ENCODE measurements around the gene FBLN1. TPM values are rescaled to one million over a fixed set of nuclear protein-coding genes. Genes with fewer than 3 reads are reported as not detected.
"Not testable (repeated sequence)": the region's sequence is repeated elsewhere in the genome, so short reads cannot be mapped to it uniquely, and the experiment has no call there.

The FBLN1 gene
- total RNA-seq, 1 experiment from 2014 or later = 28.6 TPM

DNA sequence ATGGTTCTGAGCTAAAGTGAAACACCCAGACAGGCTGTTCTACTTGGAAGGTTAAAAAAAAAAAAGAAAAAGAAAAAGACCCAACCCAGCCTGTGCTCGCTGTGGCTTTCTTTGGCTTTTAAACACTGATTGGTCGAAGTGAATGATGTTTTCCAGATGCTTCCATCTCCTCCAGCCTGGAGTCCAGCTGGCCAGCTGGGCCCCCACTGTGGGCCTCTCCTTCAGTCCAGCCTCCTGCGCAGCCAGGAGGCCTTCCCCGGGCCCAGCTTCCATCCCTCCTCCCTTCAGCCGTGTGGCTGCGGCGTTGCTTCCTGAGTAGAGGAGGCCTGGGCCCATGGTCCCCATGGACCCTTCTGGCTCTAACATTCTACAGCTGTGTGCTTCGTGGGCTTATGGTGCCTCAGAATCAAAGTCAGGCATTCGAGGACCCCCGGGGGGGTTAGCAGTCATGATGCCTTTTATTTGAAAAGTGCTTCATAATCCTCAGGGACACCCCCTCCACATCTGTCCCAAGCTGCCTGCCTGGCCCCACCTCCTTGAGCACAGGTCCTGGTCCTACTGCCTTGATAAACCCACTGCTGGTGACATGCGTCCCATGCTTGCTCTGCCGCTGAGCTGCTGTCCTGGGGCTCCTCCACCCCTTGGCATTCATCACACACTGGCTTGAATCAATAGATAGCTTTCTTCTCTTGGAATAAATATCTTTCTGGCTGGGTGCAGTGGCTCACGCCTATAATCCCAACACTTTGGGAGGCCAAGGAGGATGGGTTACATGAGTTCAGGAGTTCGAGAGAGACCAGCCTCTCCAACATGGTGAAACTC, 42.2 kb upstream of the FBLN1 start:
- H3K4me3 Mint-ChIP-seq (ENCODE audit: low read depth, unreplicated experiment) = no peak overlapping the region
- intact Hi-C loops (cut with micrococcal nuclease; ENCODE audit: unreplicated experiment) = no loop called here

DNA sequence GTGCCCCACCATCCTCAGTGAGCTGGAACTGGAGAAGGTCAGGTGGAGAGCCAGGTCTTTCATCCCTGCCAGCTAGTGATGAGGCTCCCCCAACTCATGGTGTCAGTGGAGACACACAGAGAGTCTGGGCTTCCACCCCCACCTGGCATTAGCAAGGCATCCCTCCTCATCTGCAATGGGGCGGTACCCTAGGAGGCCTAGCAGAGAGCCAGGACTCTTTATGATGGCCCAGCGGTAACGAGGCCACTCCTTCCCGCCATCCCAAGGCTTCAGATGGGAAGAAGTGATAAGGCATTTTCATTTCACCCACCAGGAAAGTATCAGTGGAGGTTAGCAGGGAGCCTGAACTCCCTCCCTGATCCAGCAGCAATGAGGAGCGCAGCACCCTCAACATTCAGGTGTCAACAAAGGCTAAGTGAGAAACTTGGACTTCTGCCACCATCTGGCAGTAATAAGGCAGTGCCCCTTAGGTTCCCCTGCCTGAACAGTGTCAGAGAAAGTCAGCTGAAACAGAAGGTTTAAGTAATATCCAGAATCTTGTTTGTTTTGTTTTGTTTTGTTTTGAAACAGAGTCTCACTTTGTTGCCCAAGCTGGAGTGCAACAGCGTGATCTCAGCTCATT, 40.5 kb upstream of the FBLN1 start:
- H3K4me3 Mint-ChIP-seq (ENCODE audit: low read depth, unreplicated experiment) = no peak overlapping the region
- peaks cover 4% of the 10 kb centered on the region for H3K9me3 Mint-ChIP-seq (ENCODE audit: low read depth, unreplicated experiment)
- intact Hi-C loops (cut with micrococcal nuclease; ENCODE audit: unreplicated experiment) = no loop called here
- TF ChIP-seq, protein P1, sequence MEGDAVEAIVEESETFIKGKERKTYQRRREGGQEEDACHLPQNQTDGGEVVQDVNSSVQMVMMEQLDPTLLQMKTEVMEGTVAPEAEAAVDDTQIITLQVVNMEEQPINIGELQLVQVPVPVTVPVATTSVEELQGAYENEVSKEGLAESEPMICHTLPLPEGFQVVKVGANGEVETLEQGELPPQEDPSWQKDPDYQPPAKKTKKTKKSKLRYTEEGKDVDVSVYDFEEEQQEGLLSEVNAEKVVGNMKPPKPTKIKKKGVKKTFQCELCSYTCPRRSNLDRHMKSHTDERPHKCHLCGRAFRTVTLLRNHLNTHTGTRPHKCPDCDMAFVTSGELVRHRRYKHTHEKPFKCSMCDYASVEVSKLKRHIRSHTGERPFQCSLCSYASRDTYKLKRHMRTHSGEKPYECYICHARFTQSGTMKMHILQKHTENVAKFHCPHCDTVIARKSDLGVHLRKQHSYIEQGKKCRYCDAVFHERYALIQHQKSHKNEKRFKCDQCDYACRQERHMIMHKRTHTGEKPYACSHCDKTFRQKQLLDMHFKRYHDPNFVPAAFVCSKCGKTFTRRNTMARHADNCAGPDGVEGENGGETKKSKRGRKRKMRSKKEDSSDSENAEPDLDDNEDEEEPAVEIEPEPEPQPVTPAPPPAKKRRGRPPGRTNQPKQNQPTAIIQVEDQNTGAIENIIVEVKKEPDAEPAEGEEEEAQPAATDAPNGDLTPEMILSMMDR (IDR thresholded peaks at IDR 0.05; ENCODE audit: unreplicated experiment) = no peak
- H3K36me3 Mint-ChIP-seq (ENCODE audit: insufficient read depth, unreplicated experiment) = no peaks in the 10 kb centered on the region
- H3K27me3 Mint-ChIP-seq (ENCODE audit: unreplicated experiment) = peaks cover 27% of the 10 kb centered on the region
- no peak overlapping the region for H3K27ac Mint-ChIP-seq (ENCODE audit: unreplicated experiment)
- CTCF ChIA-PET = interaction anchor here (0.9 kb wide), 1 partner anchor 87 kb away, joined by 3 read pairs; no protein-coding TSS in a partner anchor
- no peaks in the 10 kb centered on the region for H3K4me1 Mint-ChIP-seq (ENCODE audit: low read depth, unreplicated experiment)
- no TSS peak for BruUV-seq (replicated peaks)
- DNase-seq = no peak

More for the DNA sequence above, 42.2 kb upstream of the FBLN1 start:
- Mint-ChIP-seq H3K27ac (ENCODE audit: unreplicated experiment) (no peak overlapping the region), H3K9me3 (ENCODE audit: low read depth, unreplicated experiment) (peaks cover 4% of the 10 kb centered on the region), H3K27me3 (ENCODE audit: unreplicated experiment) (peaks cover 43% of the 10 kb centered on the region), H3K4me1 (ENCODE audit: low read depth, unreplicated experiment) (no peaks in the 10 kb centered on the region), H3K36me3 (ENCODE audit: insufficient read depth, unreplicated experiment) (no peaks in the 10 kb centered on the region)
- TF ChIP-seq, protein P1 (IDR thresholded peaks at IDR 0.05; ENCODE audit: unreplicated experiment) = no peak
- DNase-seq = no peak
- CTCF ChIA-PET = no interaction called here
- no TSS peak for BruUV-seq (replicated peaks)

GRCh38 chr22:45463691-45464090, 39.0 kb upstream of the FBLN1 start:
- H3K27ac Mint-ChIP-seq (ENCODE audit: unreplicated experiment); H3K4me3 Mint-ChIP-seq (ENCODE audit: low read depth, unreplicated experiment); H3K9me3 Mint-ChIP-seq (ENCODE audit: low read depth, unreplicated experiment); intact Hi-C loops (cut with micrococcal nuclease; ENCODE audit: unreplicated experiment); CTCF ChIA-PET; BruUV-seq (replicated peaks); DNase-seq; H3K36me3 Mint-ChIP-seq (ENCODE audit: insufficient read depth, unreplicated experiment); H3K4me1 Mint-ChIP-seq (ENCODE audit: low read depth, unreplicated experiment): not testable (repeated sequence)
- peaks cover 26% of the 10 kb centered on the region for H3K27me3 Mint-ChIP-seq (ENCODE audit: unreplicated experiment)

DNA sequence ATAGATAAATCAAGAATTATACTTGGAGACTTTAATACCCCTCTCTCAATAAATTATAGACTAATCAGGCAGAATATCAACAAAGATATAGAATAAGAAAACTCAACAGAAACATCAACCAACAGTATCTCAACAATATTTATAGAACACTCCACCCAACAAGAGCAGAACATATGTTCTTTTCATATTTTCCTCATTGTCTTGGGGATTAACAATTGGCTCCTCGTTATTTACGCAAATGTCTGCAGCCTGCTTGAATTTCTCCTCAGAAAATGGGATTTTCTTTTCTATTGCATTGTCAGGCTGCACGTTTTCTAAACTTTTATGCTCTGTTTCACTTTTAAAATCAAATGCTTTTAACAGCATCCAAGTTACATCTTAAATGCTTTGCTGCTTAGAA, 37.0 kb upstream of the FBLN1 start:
- Mint-ChIP-seq H3K36me3 (ENCODE audit: insufficient read depth, unreplicated experiment) (no peaks in the 10 kb centered on the region), H3K27ac (ENCODE audit: unreplicated experiment) (no peak overlapping the region), H3K9me3 (ENCODE audit: low read depth, unreplicated experiment) (peaks cover 4% of the 10 kb centered on the region), H3K27me3 (ENCODE audit: unreplicated experiment) (peaks cover 30% of the 10 kb centered on the region), H3K4me1 (ENCODE audit: low read depth, unreplicated experiment) (no peaks in the 10 kb centered on the region), H3K4me3 (ENCODE audit: low read depth, unreplicated experiment) (no peak overlapping the region)
- intact Hi-C loops (cut with micrococcal nuclease; ENCODE audit: unreplicated experiment) = no loop called here
- no peak for DNase-seq
- CTCF ChIA-PET = no interaction called here
- TF ChIP-seq, protein P1 (IDR thresholded peaks at IDR 0.05; ENCODE audit: unreplicated experiment) = no peak
- BruUV-seq (replicated peaks) = no TSS peak
